IPS DF 6.9 (cell line): Measurements from ENCODE around the gene PLPP7.
"Not testable (repeated sequence)": the region's sequence is repeated elsewhere in the genome, so short reads cannot be mapped to it uniquely, and the experiment has no call there.

Experiments used
- DNase-seq: peaks from one replicate; pipeline ENCODE4 v3.0.0-alpha.2; 2013; ENCODE audit warnings: low read depth, low spot score
- H3K27ac ChIP-seq: one replicate; pipeline ENCODE4 v1.5.1; 2013; ENCODE audit warnings: low read length, control low read depth
- H3K27me3 ChIP-seq: 2 replicates; pipeline ENCODE4 v1.6.1; 2013; ENCODE audit warnings: mild to moderate bottlenecking, low read length; ENCODE audit not compliant: control insufficient read depth, insufficient read depth
- H3K36me3 ChIP-seq: 2 replicates; pipeline ENCODE4 v1.6.1; 2013; ENCODE audit warnings: low read length; ENCODE audit not compliant: control insufficient read depth, insufficient read depth
- H3K4me1 ChIP-seq: 2 replicates; pipeline ENCODE4 v1.6.1; 2013; ENCODE audit warnings: low read length; ENCODE audit not compliant: control insufficient read depth, insufficient read depth
- H3K4me3 ChIP-seq: 2 replicates; pipeline ENCODE4 v1.5.1; 2013; ENCODE audit warnings: mild to moderate bottlenecking, low read length
- H3K9me3 ChIP-seq: 2 replicates; pipeline ENCODE4 v1.6.1; 2013; ENCODE audit warnings: low read length, inconsistent platforms; ENCODE audit not compliant: control insufficient read depth, insufficient read depth
- WGBS: extraction: QIAGEN DNeasy Blood & Tissue Kit; methylation state at CpG from one replicate; pipeline ENCODE4 v1.1.7; 2013; ENCODE audit warnings: mixed read lengths, missing lambda C conversion rate; ENCODE audit not compliant: insufficient read length, insufficient coverage; 5-methylcytosine and 5-hydroxymethylcytosine counted together

Gene PLPP7

GRCh38 chr9:131258698-131259431, 30.7 kb upstream of the PLPP7 start:
- no CpG with 5 or more reads among the region's 25 CpGs for WGBS
- Histone ChIP-seq H3K36me3 (no peaks in the 10 kb centered on the region), H3K9me3 (no peaks in the 10 kb centered on the region), H3K4me3 (no peak overlapping the region), H3K4me1 (no peaks in the 10 kb centered on the region), H3K27me3 (no peaks in the 10 kb centered on the region), H3K27ac (no peak overlapping the region)
- no peak for DNase-seq

GRCh38 chr9:131259432-131259898, 30.1 kb upstream of the PLPP7 start:
- H3K9me3 ChIP-seq = no peaks in the 10 kb centered on the region
- H3K4me3 ChIP-seq = no peak overlapping the region
- no peak overlapping the region for H3K27ac ChIP-seq
- no peaks in the 10 kb centered on the region for H3K36me3 ChIP-seq
- no peaks in the 10 kb centered on the region for H3K27me3 ChIP-seq
- WGBS = no CpG with 5 or more reads among the region's 12 CpGs
- DNase-seq = no peak
- H3K4me1 ChIP-seq = no peaks in the 10 kb centered on the region

GRCh38 chr9:131259916-131260597, 29.5 kb upstream of the PLPP7 start:
- no peaks in the 10 kb centered on the region for H3K9me3 ChIP-seq
- DNase-seq = no peak
- WGBS = no CpG with 5 or more reads among the region's 20 CpGs
- H3K4me3 ChIP-seq = no peak overlapping the region
- H3K36me3 ChIP-seq = no peaks in the 10 kb centered on the region
- no peaks in the 10 kb centered on the region for H3K27me3 ChIP-seq
- no peak overlapping the region for H3K27ac ChIP-seq
- no peaks in the 10 kb centered on the region for H3K4me1 ChIP-seq

- Histone ChIP-seq H3K9me3 (no peaks in the 10 kb centered on the region), H3K4me3 (no peak overlapping the region), H3K27ac (no peak overlapping the region), H3K36me3 (no peaks in the 10 kb centered on the region), H3K4me1 (no peaks in the 10 kb centered on the region), H3K27me3 (no peaks in the 10 kb centered on the region)
- no CpG with 5 or more reads among the region's 33 CpGs for WGBS
- DNase-seq = no peak
These were observed 28.6 kb upstream of the PLPP7 start for GRCh38 chr9:131260751-131261452.

GRCh38 chr9:131262327-131263032, 27.0 kb upstream of the PLPP7 start:
- H3K27me3 ChIP-seq = no peaks in the 10 kb centered on the region
- H3K4me3 ChIP-seq = no peak overlapping the region
- H3K4me1 ChIP-seq = no peaks in the 10 kb centered on the region
- no peaks in the 10 kb centered on the region for H3K36me3 ChIP-seq
- WGBS = no CpG with 5 or more reads among the region's 13 CpGs
- H3K9me3 ChIP-seq = no peaks in the 10 kb centered on the region
- H3K27ac ChIP-seq = no peak overlapping the region
- no peak for DNase-seq

GRCh38 chr9:131263033-131263343, 26.5 kb upstream of the PLPP7 start:
- H3K36me3 ChIP-seq, H3K9me3 ChIP-seq, H3K27me3 ChIP-seq, H3K27ac ChIP-seq, H3K4me3 ChIP-seq, H3K4me1 ChIP-seq, DNase-seq: not testable (repeated sequence)
- no CpG with 5 or more reads among the region's 5 CpGs for WGBS

GRCh38 chr9:131263701-131264100, 25.8 kb upstream of the PLPP7 start:
- Histone ChIP-seq H3K36me3 (no peaks in the 10 kb centered on the region), H3K9me3 (no peaks in the 10 kb centered on the region), H3K4me3 (no peak overlapping the region), H3K4me1 (no peaks in the 10 kb centered on the region), H3K27me3 (no peaks in the 10 kb centered on the region), H3K27ac (no peak overlapping the region)
- DNase-seq = no peak
- WGBS = no CpG with 5 or more reads among the region's 6 CpGs

- Histone ChIP-seq H3K4me1 (peaks cover under 1% of the 10 kb centered on the region; the same call in 1 of the 2 replicates), H3K9me3 (no peaks in the 10 kb centered on the region), H3K27ac (no peak overlapping the region), H3K27me3 (no peaks in the 10 kb centered on the region), H3K36me3 (no peaks in the 10 kb centered on the region), H3K4me3 (no peak overlapping the region)
- WGBS = no CpG with 5 or more reads among the region's 11 CpGs
- DNase-seq = no peak
These were observed 25.3 kb upstream of the PLPP7 start for GRCh38 chr9:131264231-131264630.

- Histone ChIP-seq H3K27ac (no peak overlapping the region), H3K9me3 (no peaks in the 10 kb centered on the region), H3K4me3 (no peak overlapping the region), H3K4me1 (peaks cover 2% of the 10 kb centered on the region; the same call in 1 of the 2 replicates), H3K27me3 (no peaks in the 10 kb centered on the region), H3K36me3 (no peaks in the 10 kb centered on the region)
- WGBS = 100% methylated on average over 1 of the region's 26 CpGs
- no peak for DNase-seq
These were observed 23.0 kb upstream of the PLPP7 start for GRCh38 chr9:131266266-131267229.
